Measurements from ENCODE around the gene MYO18A.

- no peak for TF ChIP-seq CTCF (IDR thresholded peaks at IDR 0.05)
- no peak for TF ChIP-seq POLR2A (IDR thresholded peaks at IDR 0.05)
Measured at GRCh38 chr17:29048440-29049368, 131.5 kb downstream of the MYO18A start.

Measured in breast epithelium (tissue), 3 donors.